Tibial nerve (tissue), 4 donors: ENCODE results near the gene RPL18.

Experiments used
- CTCF ChIP-seq, 5 experiments: fragments of 200-600 bp in 3 of 5; fragments of 450-650 bp in 2 of 5; sonication (generic) in 3 of 5; IDR thresholded peaks; one replicate each; pipeline ENCODE4 v1.5.1; 2016 to 2019; ENCODE audit warnings: antibody characterized with exemption in 5 of 5, mild to moderate bottlenecking in 3 of 5, moderate library complexity in 2 of 5
- EP300 ChIP-seq, 2 donors: sonication (generic); formaldehyde crosslinking; IDR thresholded peaks; one replicate each; pipeline ENCODE4 v1.6.1; 2017; ENCODE audit warnings: antibody characterized with exemption in 2 of 2, mild to moderate bottlenecking in 1 of 2
- POLR2A ChIP-seq, 2 donors: fragments of 450-650 bp; IDR thresholded peaks; one replicate each; pipeline ENCODE4 v1.6.1; 2017; ENCODE audit warnings: antibody characterized with exemption in 2 of 2, mild to moderate bottlenecking in 2 of 2, moderate library complexity in 2 of 2

GRCh38 chr19:48661711-48662090 is 42.7 kb upstream of the RPL18 start:
- TF ChIP-seq CTCF (IDR thresholded peaks at IDR 0.05) = no peak
- TF ChIP-seq POLR2A (IDR thresholded peaks at IDR 0.05) = no peak
- no peak for TF ChIP-seq EP300 (IDR thresholded peaks at IDR 0.05)
